ENCODE data around the gene DHDH.
"Not testable (repeated sequence)": the region's sequence is repeated elsewhere in the genome, so short reads cannot be mapped to it uniquely, and the experiment has no call there.

The DHDH gene

DNA sequence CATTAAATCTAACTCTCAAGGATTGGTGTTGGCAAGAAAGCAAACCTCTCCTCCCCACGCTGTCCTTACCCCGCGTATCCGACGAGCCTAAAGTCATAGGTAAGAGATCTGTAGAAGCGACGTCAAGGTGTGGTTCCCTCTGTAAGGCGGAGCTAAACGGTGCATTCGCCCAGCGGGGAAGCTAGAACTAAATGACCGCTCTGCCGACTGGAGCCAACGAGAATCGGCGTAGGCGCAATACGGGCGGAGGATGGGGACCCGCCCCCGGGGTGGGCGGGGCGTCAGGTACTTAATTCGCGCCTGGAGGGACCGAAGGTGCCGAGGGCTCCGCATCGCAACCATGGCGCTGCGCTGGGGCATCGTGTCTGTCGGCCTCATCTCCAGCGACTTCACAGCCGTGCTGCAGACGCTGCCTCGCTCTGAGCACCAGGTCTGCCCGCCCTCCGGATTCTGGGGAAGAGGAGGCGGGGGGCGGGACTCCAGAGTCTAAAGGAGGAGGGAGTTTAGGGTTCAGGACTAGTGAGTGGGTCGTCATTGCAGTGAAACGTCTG, at the start of gene DHDH:
Gene DHDH, plus strand, starts transcription at position 318 of the 551 bp plus-strand sequence. Its CDS starts 23 bp downstream, at position 341.
- DNase-seq, result peak; percentile 55

DNA sequence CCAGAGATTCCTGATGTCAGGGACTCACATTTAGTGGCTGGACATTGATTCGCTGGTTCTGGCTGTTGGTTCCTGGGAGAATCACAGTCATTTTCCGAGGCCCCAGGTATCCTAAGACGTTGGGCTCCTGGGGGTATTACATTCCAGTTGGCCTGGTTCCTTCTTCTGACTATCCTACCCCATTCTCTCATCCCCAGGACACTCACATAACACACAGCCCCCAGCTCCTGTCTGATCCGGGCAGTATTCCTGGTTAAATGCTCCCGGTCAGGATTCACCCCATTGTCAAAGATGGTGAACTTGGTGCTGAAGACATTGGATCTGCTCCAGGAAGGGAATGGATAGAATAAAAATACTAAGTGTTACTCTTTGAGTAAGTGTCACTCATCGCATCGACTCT, 49.8 kb upstream of the DHDH start:
- no peak for DNase-seq

DNA sequence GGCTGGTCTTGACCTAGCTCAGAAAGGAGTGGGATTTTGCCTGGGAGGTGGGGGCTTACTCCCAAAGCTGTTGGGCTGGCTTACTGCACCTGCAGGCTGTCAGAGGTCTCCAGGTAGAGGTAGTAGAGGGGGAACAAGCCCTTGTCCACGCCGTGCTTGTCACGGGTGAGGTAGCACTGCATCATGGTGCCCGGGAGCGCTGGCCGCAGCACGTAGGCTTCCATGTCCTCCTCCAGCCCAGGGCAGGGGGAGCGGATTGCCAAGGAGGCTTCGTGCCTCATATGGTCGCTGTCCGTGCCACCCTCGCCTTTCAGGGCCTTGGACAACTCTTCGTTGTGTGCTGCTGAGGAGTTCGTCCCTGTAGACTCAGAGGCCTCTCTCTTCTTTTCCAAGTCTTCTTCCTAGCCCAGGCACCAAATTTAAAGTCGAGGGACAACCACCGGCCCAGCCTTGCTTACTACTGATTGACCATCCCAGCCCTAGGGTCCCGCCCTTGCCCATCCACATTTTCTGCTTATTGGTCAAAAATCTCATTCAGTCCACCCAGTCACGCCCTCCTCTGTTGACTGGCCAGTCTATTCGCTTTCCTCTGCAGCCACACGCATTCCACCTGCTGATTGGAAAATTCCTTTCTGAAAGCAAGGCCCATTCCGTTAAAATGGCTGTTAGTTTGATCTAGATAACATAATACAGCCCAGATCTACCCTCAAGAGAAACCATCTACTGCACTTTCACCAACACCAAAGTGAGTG, 45.5 kb upstream of the DHDH start:
- DNase-seq, result no peak

DNA sequence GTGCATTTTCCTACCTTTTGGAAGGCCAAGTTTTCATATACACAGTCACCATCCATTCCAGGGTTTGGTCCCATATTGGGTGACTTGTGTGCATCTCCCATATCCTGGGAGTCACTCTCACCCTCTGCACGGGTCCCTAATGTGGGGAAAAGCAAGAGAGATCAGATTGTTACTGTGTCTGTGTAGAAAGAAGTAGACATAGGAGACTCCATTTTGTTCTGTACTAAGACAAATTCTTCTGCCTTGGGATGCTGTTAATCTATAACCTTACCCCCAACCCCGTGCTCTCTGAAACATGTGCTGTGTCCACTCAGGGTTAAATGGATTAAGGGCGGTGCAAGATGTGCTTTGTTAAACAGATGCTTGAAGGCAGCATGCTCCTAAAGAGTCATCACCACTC, 44.0 kb upstream of the DHDH start:
- not testable (repeated sequence) for DNase-seq

DNA sequence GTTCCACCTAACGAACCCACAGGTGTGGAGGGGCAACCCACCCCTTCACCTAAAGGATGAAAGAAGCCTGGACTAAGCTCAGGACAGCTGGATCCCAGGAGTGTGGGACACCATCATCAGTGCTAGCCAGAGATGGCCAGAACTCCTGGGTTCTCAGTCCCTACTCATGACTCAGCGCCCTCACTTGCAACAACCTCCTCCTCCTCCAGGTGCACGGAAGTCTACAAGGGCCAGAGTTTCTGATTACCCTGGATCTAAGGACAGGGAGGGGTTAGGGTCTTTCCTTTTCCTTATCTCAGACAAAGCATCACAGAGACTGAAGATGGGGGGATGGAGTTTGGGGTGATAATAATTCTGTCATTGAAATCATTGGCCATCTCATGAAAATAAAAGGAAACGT, 42.9 kb upstream of the DHDH start:
- DNase-seq, result no peak

DNA sequence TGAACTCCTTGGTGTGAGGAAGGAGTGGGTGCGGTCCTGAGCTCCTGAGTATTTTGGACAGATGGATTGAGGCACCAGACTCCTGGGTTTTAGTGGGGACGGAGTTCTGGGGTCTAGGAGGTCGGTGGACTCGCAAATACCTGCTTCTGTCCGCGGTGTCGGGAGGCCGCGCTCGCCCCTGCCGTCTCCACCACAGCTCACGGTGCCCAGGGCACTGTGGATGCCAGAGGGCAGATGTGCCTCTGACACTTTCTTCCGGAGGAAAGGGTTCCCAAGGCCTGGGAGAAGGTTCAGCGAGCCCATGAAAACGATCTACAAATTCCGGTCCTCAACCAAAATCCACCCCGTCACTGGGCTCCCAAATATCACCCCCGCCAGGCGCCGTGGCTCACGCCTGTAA, 38.3 kb upstream of the DHDH start:
- no peak for DNase-seq

DNA sequence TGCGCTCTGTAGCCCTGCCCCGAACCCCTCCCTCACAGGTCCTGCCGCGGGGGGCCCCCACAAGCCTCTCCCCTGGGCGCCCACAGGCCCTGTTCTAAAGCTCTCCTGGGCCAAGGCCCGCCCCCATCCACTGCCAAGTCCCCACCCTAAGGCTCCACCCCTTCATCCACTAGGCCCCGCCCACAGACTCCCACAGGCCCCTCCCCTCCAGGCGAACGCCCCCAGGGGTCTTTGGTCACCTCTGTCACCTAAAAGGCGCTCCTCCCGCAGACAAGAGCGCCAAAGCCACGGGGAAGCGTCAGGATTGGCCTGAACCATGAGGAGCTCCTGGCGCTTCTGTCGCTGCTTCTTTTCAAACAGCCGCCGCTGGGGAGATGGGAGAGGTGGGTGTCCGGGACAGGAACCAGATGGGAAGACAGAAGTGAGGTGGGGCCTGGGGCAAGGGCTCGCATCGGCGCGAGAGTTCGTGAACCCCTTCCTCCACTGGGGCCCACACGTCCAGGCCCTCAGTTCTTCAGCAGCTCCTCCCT, 37.2 kb upstream of the DHDH start:
- no peak for DNase-seq

DNA sequence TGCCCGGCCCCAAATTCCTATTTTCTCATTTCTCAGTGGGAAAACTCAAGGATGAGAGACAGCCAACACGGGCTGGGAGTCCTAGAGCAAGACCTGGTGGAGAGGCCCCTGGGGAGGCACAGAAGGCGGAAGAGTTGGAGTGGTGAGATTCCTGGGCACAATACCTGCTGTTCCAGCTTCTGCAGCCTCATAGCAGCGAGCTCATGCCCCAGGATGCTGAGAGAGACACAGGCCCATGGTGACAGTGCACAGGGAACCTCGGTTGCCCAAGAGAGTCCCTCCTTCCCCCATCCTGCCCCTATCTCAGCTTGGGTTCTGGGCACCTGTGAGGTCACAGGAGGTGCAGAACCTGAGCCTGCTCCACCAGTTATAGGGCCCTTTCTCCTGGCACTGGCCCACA, 36.3 kb upstream of the DHDH start:
- DNase-seq, result no peak

DNA sequence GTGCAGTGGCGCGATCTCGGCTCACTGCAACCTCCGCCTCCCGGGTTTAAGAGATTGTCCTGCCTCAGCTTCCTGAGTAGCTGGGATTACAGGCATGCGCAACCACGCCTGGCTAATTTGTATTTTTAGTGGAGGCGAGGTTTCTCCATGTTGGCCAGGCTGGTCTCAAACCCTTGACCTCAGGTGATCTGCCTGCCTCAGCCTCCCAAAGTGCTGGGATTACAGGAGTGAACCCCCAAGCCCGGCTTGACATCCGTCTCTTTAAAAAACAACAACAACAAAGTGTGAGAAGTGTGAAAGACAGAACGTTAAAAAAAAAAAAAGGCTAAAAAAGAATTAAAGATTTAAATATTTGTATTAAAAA, 34.1 kb upstream of the DHDH start:
- DNase-seq, result not testable (repeated sequence)

DNA sequence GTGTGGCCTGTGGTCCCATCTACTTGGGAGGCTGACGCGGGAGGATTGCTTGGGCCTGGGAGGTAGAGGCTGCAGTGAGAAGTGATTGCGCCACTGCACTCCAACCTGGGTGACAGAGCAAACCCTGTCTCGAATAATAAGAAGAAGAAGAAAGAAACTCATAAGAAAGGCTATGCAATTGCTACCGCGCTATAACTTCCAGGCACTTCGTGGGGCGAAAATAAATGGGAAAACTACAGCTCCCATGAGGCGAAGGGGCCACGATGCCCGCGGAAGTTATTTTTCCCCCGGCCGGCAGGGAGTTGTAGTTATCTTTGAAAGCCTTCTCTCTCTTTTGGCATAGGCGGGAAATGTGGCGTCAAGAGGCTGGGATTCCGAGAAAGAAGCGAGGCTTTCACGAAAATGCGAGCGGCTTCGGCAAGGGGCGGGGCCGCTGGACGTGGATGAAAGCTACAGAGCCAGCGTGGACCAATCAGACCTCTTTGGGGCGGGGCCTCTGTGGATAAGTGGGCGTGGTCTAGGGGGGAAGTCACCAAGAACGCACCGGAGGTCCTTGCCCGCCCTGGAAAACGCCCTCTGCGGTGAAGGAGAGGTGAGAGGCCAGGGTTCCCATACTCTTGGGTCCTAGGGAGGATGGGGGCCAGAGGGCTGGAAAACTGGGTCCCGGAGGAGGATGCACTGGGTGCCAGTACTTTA, 33.6 kb upstream of the DHDH start, which contains the start of gene NUCB1:
Gene NUCB1, plus strand, starts transcription at position 532 of the 696 bp plus-strand sequence. CDS start 485 bp downstream, outside the sequence.
- DNase-seq, result peak; percentile 57

DNA sequence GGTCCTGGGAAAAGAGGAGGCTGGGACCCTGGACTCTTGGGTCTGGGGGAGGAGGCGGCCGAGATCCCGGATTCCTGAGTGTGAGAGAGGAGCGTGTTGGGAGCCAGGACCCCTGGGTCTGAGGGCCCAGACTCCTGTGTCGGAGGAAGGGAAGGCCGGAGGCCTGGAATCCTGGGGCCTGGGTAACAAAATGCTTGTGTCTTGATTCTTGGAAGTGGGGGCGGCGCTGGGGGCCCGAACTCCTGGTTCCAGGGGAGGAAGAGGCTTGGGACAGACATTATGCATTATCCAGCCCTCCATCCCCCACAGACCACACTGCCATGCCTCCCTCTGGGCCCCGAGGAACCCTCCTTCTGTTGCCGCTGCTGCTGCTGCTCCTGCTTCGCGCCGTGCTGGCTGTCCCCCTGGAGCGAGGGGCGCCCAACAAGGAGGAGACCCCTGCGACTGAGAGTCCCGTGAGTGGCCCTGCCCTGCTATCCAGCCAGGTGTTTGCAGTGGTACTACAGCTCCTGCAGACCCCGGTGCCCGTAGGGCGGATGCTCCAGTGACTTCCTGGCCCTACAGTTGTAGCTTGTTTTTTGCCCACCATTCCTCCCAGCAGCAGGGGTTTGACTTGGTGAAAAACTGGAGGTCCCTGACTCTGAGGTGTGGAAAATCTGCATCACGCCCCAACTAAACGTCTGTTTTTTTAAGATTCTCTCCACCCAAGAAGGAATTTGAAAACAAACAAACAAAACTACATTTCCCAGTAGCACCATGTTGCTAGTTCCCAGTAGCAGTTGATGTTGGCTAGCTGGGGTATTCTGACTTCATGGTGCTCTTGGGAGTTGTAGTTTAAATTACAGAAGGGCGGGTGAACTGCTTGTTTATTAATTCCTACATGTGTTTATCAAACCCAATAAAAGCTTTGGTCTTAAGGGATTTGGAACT, 32.8 kb upstream of the DHDH start:
- DNase-seq, result no peak

DNA sequence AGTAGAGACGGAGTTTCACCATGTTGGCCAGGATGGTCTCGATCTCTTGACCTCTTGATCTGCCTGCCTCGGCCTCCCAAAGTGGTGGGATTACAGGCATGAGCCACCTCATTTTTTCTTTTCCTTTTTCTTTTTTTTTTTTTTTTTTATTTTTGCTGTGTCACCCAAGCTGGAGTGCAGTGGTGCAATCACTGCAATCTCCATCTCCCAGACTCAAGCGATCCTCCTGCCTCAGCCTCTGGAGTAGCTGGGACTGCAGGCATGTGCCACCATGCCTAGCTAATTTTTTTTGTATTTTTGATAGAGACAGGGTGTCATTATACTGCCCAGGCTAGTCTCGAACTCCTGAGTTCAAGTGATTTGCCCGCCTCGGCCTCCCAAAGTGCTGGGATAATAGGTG, 31.2 kb upstream of the DHDH start:
- DNase-seq, result not testable (repeated sequence)

DNA sequence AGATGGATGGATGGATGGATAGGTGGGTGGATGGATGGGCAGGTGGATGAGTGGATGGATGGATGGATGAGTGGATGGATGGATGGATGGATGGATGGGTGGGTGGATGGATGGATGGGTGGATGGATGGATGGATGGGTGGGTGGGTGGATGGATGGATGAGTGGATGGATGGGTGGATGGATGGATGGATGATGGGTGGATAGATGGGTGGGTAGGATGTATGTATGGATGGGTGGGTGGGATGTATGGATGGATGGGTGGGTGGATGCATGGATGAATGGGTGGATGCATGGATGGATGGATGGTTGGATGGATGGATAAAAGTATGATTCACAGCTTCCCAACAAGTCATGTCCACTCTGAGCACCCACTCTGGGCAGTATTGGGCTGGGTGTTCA, 29.7 kb upstream of the DHDH start:
- DNase-seq, result not testable (repeated sequence)

DNA sequence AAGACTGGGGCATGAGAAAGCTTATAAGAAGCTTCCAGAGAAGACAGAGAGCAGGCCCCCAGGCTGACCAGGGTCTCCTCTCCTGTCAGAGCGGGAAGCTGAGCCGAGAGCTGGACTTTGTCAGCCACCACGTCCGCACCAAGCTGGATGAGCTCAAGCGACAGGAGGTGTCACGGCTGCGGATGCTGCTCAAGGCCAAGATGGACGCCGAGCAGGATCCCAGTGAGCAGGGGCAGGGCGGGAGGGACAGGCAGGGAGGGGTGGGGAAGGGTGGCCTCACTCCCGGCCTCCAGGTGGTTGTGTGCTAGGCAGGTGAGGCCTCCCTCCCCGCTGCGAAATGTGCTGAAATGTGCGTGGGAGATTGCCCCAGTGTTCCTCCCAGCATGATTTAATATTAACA, 27.8 kb upstream of the DHDH start:
- no peak for DNase-seq

DNA sequence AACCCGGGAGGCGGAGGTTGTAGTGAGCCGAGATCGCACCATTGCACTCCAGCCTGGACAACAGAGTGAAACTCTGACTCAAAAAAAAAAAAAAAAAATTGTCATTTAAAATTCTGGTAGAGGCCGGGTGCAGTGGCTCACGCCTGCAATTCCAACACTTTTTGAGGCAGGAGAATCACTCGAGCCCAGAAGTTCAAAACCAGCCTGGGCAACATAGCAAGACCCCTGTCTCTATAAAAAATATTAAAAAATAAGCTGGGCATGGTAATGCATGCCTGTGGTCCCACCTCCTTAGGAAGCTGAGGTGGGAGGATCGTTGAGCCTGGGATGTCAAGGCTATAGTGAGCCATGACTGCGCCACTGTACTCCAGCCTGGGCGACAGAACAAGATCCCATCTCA, 27.2 kb upstream of the DHDH start:
- no peak for DNase-seq

DNA sequence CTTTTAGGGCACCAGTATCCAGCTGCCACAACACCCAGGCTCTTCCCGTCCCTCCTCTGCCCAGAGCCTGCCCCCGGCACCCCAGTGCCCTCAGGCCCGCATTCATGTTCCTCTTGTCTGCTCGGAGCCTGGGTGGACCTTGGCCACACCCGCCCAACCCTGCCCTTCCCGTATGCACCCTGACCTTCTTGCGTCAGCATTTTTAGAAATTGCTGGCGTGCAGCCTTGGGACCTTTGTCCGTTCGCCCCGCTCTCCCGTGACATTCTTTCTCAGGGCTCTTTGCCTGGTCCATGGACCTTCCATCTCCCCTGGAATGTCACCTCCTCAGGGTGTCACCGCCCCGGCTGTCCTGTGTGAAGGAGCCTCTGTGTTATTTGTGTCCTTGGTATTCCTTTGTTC, 25.8 kb upstream of the DHDH start:
- no peak for DNase-seq

DNA sequence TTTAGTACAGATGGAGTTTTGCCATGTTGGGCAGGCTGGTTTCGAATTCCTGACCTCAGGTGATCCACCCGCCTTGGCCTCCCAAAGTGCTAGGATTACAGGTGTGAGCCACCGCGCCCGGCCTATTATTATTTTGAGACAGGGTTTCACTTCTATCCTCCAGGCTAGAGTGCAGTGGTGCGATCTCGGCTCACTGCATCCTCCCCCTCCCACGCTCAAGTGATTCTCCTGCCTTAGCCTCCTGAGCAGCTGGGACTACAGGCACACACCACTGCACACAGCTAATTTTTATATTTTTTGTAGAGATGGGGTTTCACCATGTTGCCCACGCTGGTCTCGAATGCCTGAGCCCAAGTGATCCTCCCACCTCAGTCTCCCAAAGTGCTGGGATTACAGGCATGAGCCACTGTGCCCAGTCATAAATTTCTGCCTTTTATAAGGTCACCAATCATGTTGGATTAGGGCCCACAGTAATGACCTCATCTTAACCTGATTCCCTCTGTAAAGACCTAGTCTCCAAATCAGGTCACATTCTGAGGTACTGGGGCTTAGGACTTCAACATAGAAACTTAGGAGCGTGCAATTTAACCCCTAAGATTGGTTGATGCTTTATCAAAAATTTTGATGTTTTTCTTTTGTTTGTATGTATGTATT, 23.9 kb upstream of the DHDH start:
- DNase-seq, result not testable (repeated sequence)

DNA sequence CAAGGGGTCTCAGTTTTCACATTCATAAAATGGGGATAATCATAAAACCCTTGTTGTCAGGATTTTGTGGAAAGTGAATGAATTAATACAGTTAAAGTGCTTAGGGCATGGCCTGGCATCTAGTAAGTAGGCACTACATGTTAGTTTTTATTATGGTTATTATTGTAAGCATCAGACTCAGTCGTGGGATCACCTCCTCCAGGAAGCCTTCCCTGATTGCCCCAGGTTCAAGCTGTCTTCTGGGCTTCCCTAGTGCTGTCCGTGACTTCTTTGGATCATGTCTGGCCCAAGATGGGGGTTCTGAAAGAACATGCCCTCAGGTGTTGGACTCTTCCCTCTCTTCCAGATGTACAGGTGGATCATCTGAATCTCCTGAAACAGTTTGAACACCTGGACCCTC, 22.7 kb upstream of the DHDH start:
- DNase-seq, result no peak

DNA sequence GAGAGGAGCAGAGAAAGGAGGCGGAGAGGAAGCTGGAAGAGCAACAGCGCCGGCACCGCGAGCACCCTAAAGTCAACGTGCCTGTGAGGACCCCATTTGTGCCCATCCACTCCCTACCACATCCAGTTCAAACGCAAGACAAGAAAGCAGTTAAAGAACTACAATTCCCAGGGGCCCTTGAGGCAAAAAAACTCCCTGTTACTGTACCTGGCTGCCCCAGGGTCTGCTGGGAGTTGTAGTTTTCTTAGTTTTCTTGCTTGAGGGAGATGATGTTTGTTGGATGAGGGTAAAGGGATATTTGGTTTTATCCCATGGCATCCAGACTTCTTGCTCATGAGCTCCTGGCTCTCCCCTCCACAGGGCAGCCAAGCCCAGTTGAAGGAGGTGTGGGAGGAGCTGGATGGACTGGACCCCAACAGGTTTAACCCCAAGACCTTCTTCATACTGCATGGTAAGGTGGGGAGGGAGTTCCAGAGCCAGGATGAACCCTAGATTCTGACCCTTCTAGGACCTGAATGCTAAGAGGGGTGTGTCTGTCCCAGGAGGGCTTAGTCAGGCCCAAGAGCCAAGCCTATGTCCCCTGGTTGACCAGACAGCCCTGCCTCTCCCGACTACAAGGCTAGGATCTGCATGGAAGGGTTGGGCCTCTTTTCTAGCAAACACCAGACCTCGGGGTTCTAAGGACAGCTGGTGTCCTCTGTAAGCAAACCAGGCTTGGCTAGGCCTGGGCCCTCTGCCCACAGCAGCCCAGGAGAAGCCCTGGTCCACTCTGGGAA, 20.2 kb upstream of the DHDH start:
- no peak for DNase-seq

DNA sequence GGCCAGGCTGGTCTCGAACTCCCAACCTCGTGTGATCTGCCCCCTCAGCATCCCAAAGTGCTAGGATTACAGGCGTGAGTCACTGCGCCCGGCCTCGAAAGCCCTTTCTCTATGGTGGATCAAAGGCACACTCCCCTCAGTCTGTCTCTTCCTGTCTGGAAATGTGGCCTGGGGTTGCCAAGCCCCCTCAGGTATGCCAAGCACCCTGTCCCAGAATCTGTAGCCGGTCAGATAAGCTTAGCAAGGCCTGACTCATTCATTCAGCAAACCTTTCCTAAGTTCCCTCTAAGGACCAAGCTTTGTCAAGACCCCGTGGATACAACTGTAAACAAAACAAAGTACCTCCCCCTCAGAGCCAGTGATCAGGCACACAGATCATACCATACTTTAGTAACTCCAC, 19.3 kb upstream of the DHDH start:
- no peak for DNase-seq

DNA sequence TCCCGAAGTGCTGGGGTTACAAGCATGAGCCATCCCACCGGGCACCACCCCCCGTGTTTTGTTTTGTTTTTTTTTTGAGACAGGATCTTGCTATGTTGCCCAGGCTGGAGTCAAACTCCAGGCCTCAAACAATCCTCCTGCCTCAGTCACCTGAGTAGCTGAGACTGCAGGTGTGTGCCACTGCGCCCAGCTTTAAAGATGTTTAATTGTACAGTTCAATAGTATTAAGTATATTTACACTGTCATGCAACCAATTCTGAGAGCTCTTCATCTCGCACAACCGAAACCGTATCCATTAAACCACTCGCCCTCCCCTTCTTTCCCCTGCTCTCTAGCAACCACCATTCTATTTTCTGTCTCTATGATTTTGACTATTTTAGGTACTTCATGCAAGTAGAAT, 17.7 kb upstream of the DHDH start:
- DNase-seq, result no peak

DNA sequence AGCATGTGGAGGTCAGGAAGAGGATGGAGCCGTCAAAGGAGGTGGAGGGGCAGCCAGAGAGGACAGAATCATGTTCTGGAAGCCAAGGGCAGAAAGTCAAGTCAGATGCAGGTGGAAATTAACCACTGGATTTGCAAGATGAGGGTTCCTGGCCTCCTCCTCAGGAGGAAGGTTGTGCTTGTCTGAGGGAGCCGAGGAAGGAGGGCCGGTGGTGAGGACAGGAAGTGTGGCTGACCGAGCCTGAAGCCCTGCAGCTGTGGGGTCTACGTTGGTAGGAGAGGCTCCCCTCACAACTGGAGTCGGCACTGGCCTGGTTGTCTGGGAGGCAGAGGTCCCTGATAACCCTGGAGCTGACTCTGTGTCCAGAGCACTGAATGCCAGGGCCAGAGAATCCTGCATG, 15.4 kb upstream of the DHDH start:
- DNase-seq, result no peak

Data from NCI-H1417 treated with DMSO at 0.1 percent for 48 hours (cell line).